GM12878 (cell line): Measurements from ENCODE around the gene PCP2. TPM values are rescaled to one million over a fixed set of nuclear protein-coding genes. Genes with fewer than 3 reads are reported as not detected.

Experiments used
- EZH2 ChIP-seq: IDR thresholded peaks from 2 replicates; pipeline ENCODE4 v1.6.1; 2012; ENCODE audit warnings: low read depth, mild to moderate bottlenecking, control low read depth, inconsistent platforms, low read length, borderline replicate concordance; ENCODE audit not compliant: control insufficient read depth
- FOXM1 ChIP-seq: IDR thresholded peaks from 2 replicates; pipeline ENCODE4 v1.6.1; 2012; ENCODE audit warnings: low read depth, mild to moderate bottlenecking, inconsistent platforms, low read length, moderate library complexity
- GATAD2B ChIP-seq: fragments of 450-650 bp; conservative IDR thresholded peaks from 2 replicates; pipeline ENCODE4 v1.6.1; 2017; ENCODE audit warnings: low read depth, mild to moderate bottlenecking, moderate library complexity
- HCFC1 ChIP-seq: fragments of 150-350 bp; IDR thresholded peaks from 2 replicates; pipeline ENCODE4 v1.6.1; 2014; ENCODE audit warnings: low read length
- HDAC2 ChIP-seq: fragments of 200-600 bp; sonication (generic); IDR thresholded peaks from 2 replicates; pipeline ENCODE4 v1.6.1; 2017
- HDGF ChIP-seq: fragments of 450-650 bp; IDR thresholded peaks from 2 replicates; pipeline ENCODE4 v1.6.1; 2016; ENCODE audit warnings: antibody characterized with exemption
- HSF1 ChIP-seq: fragments of 150-350 bp; IDR thresholded peaks from 2 replicates; pipeline ENCODE4 v1.6.1; 2014; ENCODE audit warnings: mild to moderate bottlenecking, low read depth, low read length
- JUNB ChIP-seq: IDR thresholded peaks from 2 replicates; pipeline ENCODE4 v1.6.1; 2016; ENCODE audit warnings: antibody characterized with exemption, mild to moderate bottlenecking
- MLLT1 ChIP-seq: fragments of 450-650 bp; IDR thresholded peaks from 2 replicates; pipeline ENCODE4 v1.6.1; 2016; ENCODE audit warnings: mild to moderate bottlenecking
- MYB ChIP-seq: fragments of 150-350 bp; IDR thresholded peaks from 2 replicates; pipeline ENCODE4 v1.6.1; 2014; ENCODE audit warnings: mild to moderate bottlenecking, low read depth, low read length, borderline replicate concordance
- NFYA ChIP-seq: IDR thresholded peaks from 2 replicates; pipeline ENCODE4 v1.6.1; 2011; ENCODE audit warnings: low read depth, mild to moderate bottlenecking, low read length, improper control_type of control experiment, borderline replicate concordance
- NFYB ChIP-seq: IDR thresholded peaks from 2 replicates; pipeline ENCODE4 v1.6.1; 2011; ENCODE audit warnings: low read depth, mild to moderate bottlenecking, low read length, improper control_type of control experiment, moderate library complexity; ENCODE audit not compliant: insufficient read depth
- NR2C1 ChIP-seq: fragments of 450-650 bp; IDR thresholded peaks from 2 replicates; pipeline ENCODE4 v1.6.1; 2017; ENCODE audit warnings: antibody characterized with exemption, mild to moderate bottlenecking, moderate library complexity
- NR2F1 ChIP-seq: fragments of 450-650 bp; conservative IDR thresholded peaks from 2 replicates; pipeline ENCODE4 v1.6.1; 2017; ENCODE audit warnings: mild to moderate bottlenecking
- PAX5 ChIP-seq: IDR thresholded peaks from 2 replicates; pipeline ENCODE4 v1.6.1; 2011; ENCODE audit warnings: low read depth, low read length, borderline replicate concordance
- POU2F2 ChIP-seq: IDR thresholded peaks from 3 replicates; pipeline ENCODE4 v1.6.1; 2011; ENCODE audit warnings: low read depth, mild to moderate bottlenecking, low read length, borderline replicate concordance
- RCOR1 ChIP-seq: conservative IDR thresholded peaks from 2 replicates; pipeline ENCODE4 v1.6.1; 2012; ENCODE audit warnings: low read depth, low read length, improper control_type of control experiment
- RELA ChIP-seq: fragments of 450-650 bp; IDR thresholded peaks from 2 replicates; pipeline ENCODE4 v1.8.0; 2014; ENCODE audit warnings: borderline replicate concordance; ENCODE audit not compliant: partially characterized antibody
- SPI1 ChIP-seq: IDR thresholded peaks from 2 replicates; pipeline ENCODE4 v1.6.1; 2011; ENCODE audit warnings: low read depth, mild to moderate bottlenecking, low read length, moderate library complexity, borderline replicate concordance; ENCODE audit not compliant: insufficient read depth
- SUPT20H ChIP-seq: IDR thresholded peaks from 2 replicates; pipeline ENCODE4 v1.6.1; 2011; ENCODE audit warnings: low read depth, mild to moderate bottlenecking, low read length, moderate library complexity, borderline replicate concordance; ENCODE audit not compliant: control insufficient read depth
- YY1 ChIP-seq: IDR thresholded peaks from 2 replicates; pipeline ENCODE4 v1.6.1; 2011; ENCODE audit warnings: low read depth, mild to moderate bottlenecking, low read length
- ZNF207 ChIP-seq: fragments of 450-650 bp; IDR thresholded peaks from 2 replicates; pipeline ENCODE4 v1.6.1; 2014; ENCODE audit warnings: antibody characterized with exemption, mild to moderate bottlenecking, borderline replicate concordance
- polyA plus RNA-seq, 11 experiments: library from polyadenylated mRNA; depleted of rRNA in 4 of 11; unstranded in 6 of 11; stranded (reverse) in 5 of 11; fragments of >200 nt; fragmentation: Nextera tagmentation in 4 of 11; fragmentation: Illumina TruSeq in 1 of 11; extraction: Ambion mirVana in 4 of 11; extraction: Trizol in 1 of 11; gene quantifications; 1 replicate in 1 of 11; 2 replicates in 10 of 11; pipeline versions ENCODE4 v1.2.1 to v1.2.3, GENCODE V29; 2011 to 2016; ENCODE audit warnings: inconsistent platforms in 2 of 11, missing spikeins in 2 of 11, low read depth in 1 of 11
- total RNA-seq, 4 experiments: library from RNA; depleted of rRNA in 3 of 4; stranded (reverse); fragments of >200 nt in 3 of 4; fragmentation: Illumina TruSeq in 1 of 4; extraction: Trizol in 1 of 4; gene quantifications; 2 replicates each; pipeline versions ENCODE4 v1.2.1 to v1.2.3, GENCODE V29; 2013 to 2021
- TF ChIP-seq, protein P1 (sequence below): fragments of 450-650 bp; conservative IDR thresholded peaks from 2 replicates; pipeline ENCODE4 v1.6.1; 2017; ENCODE audit warnings: mild to moderate bottlenecking, moderate library complexity
- TF ChIP-seq, protein P2 (sequence below): fragments of 450-650 bp; IDR thresholded peaks from 2 replicates; pipeline ENCODE4 v1.6.1; 2018; ENCODE audit warnings: mild to moderate bottlenecking, low read depth, moderate library complexity; ENCODE audit not compliant: partially characterized antibody

Gene PCP2
- total and polyA plus RNA-seq, 10 of the 15 experiments (the other 5 are each of a cell fraction or from before 2014, with no cell fraction given): 0.10 to 0.62 (median 0.31) TPM; not detected in 5

GRCh38 chr19:7652061-7652641 lies 18.6 kb upstream of the PCP2 start (continued):
- no peak for TF ChIP-seq SPI1
- peak; percentile 76 for TF ChIP-seq NR2C1
- TF ChIP-seq ZNF207: peak; percentile 58; the same call in 1 of the 2 replicates
- TF ChIP-seq MLLT1: no peak
- TF ChIP-seq RELA: no peak
- no peak for TF ChIP-seq HSF1
- no peak for TF ChIP-seq NFYA
- TF ChIP-seq, protein P1, sequence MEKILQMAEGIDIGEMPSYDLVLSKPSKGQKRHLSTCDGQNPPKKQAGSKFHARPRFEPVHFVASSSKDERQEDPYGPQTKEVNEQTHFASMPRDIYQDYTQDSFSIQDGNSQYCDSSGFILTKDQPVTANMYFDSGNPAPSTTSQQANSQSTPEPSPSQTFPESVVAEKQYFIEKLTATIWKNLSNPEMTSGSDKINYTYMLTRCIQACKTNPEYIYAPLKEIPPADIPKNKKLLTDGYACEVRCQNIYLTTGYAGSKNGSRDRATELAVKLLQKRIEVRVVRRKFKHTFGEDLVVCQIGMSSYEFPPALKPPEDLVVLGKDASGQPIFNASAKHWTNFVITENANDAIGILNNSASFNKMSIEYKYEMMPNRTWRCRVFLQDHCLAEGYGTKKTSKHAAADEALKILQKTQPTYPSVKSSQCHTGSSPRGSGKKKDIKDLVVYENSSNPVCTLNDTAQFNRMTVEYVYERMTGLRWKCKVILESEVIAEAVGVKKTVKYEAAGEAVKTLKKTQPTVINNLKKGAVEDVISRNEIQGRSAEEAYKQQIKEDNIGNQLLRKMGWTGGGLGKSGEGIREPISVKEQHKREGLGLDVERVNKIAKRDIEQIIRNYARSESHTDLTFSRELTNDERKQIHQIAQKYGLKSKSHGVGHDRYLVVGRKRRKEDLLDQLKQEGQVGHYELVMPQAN: no peak
- no peak for TF ChIP-seq NFYB
- TF ChIP-seq EZH2: no peak
- peak; percentile 74 for TF ChIP-seq YY1
- TF ChIP-seq HDAC2: no peak
- peak; percentile 95 for TF ChIP-seq NR2F1
- TF ChIP-seq GATAD2B: no peak
- TF ChIP-seq POU2F2: no peak
- no peak for TF ChIP-seq JUNB
- TF ChIP-seq FOXM1: peak; percentile 67
- 0 out of 2 replicates have a peak, but pooled peaks have one; percentile 34 for TF ChIP-seq PAX5
- TF ChIP-seq HDGF: no peak
- TF ChIP-seq MYB: 0 out of 2 replicates have a peak, but pooled peaks have one; percentile 24
- TF ChIP-seq, protein P2, sequence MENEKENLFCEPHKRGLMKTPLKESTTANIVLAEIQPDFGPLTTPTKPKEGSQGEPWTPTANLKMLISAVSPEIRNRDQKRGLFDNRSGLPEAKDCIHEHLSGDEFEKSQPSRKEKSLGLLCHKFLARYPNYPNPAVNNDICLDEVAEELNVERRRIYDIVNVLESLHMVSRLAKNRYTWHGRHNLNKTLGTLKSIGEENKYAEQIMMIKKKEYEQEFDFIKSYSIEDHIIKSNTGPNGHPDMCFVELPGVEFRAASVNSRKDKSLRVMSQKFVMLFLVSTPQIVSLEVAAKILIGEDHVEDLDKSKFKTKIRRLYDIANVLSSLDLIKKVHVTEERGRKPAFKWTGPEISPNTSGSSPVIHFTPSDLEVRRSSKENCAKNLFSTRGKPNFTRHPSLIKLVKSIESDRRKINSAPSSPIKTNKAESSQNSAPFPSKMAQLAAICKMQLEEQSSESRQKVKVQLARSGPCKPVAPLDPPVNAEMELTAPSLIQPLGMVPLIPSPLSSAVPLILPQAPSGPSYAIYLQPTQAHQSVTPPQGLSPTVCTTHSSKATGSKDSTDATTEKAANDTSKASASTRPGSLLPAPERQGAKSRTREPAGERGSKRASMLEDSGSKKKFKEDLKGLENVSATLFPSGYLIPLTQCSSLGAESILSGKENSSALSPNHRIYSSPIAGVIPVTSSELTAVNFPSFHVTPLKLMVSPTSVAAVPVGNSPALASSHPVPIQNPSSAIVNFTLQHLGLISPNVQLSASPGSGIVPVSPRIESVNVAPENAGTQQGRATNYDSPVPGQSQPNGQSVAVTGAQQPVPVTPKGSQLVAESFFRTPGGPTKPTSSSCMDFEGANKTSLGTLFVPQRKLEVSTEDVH: no peak
- TF ChIP-seq HCFC1: 0 out of 2 replicates have a peak, but pooled peaks have one; percentile 24
- TF ChIP-seq RCOR1: 0 out of 2 replicates have a peak, but pooled peaks have one; percentile 73
- TF ChIP-seq SUPT20H: no peak
